ENCODE results near the gene DHDDS. TPM values are rescaled to one million over a fixed set of nuclear protein-coding genes. Genes with fewer than 3 reads are reported as not detected.

DHDDS gene
- total and polyA plus RNA-seq, 5 donors from 2014 or later: 24.1 to 40.3 (median 25.8) TPM

- no peaks in the 10 kb centered on the region for H3K4me1 ChIP-seq (ENCODE audit: control insufficient read depth, insufficient read depth, low read length, poor library complexity, severe bottlenecking)
- H3K27me3 ChIP-seq (ENCODE audit: control insufficient read depth, insufficient read depth, low read length): no peaks in the 10 kb centered on the region
- Mint-ChIP-seq H3K4me1 (peaks cover 0 to 4% (median under 1%) of the 10 kb centered on the region in 4 donors), H3K27me3 (no peaks in the 10 kb centered on the region), H3K9me3 (no peaks in the 10 kb centered on the region), H3K27ac (no peak overlapping the region), H3K4me3 (no peak overlapping the region), H3K36me3 (peaks cover 31% of the 10 kb centered on the region)
- peaks cover 43% of the 10 kb centered on the region for H3K36me3 ChIP-seq (ENCODE audit: control insufficient read depth, insufficient read depth, low read length)
- DNase-seq (no peak), ATAC-seq (ENCODE audit: low read depth in 2 of 2) (no peak)
- H3K27ac ChIP-seq (ENCODE audit: insufficient read depth, low read length, poor library complexity, severe bottlenecking): no peak overlapping the region
- H3K4me3 ChIP-seq (ENCODE audit: low read depth, low read length): no peak overlapping the region
- no peaks in the 10 kb centered on the region for H3K9me3 ChIP-seq (ENCODE audit: control insufficient read depth in 2 of 2, low read length in 2 of 2)
These were observed 20.5 kb downstream of the DHDDS start for GRCh38 chr1:26452459-26453183.

- H3K27me3 Mint-ChIP-seq: no peaks in the 10 kb centered on the region
- H3K4me3 Mint-ChIP-seq: no peak overlapping the region
- Histone ChIP-seq H3K27me3 (ENCODE audit: control insufficient read depth, insufficient read depth, low read length) (no peaks in the 10 kb centered on the region), H3K9me3 (ENCODE audit: control insufficient read depth in 2 of 2, low read length in 2 of 2) (no peaks in the 10 kb centered on the region), H3K27ac (ENCODE audit: insufficient read depth, low read length, poor library complexity, severe bottlenecking) (no peak overlapping the region), H3K36me3 (ENCODE audit: control insufficient read depth, insufficient read depth, low read length) (peaks cover 48% of the 10 kb centered on the region), H3K4me1 (ENCODE audit: control insufficient read depth, insufficient read depth, low read length, poor library complexity, severe bottlenecking) (no peaks in the 10 kb centered on the region), H3K4me3 (ENCODE audit: low read depth, low read length) (no peak overlapping the region)
- DNase-seq (no peak), ATAC-seq (ENCODE audit: low read depth in 2 of 2) (no peak)
- peaks cover 40% of the 10 kb centered on the region for H3K36me3 Mint-ChIP-seq
- peaks cover 0 to 1% (median 0%) of the 10 kb centered on the region in 7 donors for H3K9me3 Mint-ChIP-seq
- H3K4me1 Mint-ChIP-seq: peaks cover 0 to 8% (median 0%) of the 10 kb centered on the region in 4 donors
- H3K27ac Mint-ChIP-seq: no peak overlapping the region
These were observed 27.0 kb downstream of the DHDDS start for GRCh38 chr1:26459148-26459547.

DNA sequence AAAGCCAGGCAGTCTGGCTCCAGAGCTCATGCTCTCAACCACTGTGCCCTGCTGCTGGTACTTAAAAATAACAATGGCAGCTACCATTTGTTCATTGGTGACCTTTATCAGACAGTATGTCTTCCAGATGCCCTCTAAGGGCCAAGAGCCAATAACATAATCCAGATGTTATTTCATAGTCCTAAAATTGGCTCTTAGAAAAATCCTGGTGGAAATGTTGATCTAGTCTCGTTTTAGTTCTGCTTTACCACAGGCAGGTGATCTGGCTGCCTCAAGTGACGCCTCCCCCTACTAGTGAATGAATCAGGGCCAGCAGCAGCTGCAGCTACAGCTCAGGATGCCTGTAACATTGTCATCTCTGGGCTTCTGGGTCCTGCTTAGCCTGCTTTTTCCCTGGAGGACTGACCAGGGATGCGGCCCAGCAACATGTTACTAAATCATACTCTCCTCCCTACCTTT lies 27.5 kb downstream of the DHDDS start:
- peaks cover 39% of the 10 kb centered on the region for H3K36me3 Mint-ChIP-seq
- ATAC-seq (ENCODE audit: low read depth in 2 of 2) (no peak), DNase-seq (no peak)
- peaks cover 51% of the 10 kb centered on the region for H3K36me3 ChIP-seq (ENCODE audit: control insufficient read depth, insufficient read depth, low read length)
- H3K27me3 Mint-ChIP-seq: no peaks in the 10 kb centered on the region
- no peaks in the 10 kb centered on the region for H3K9me3 ChIP-seq (ENCODE audit: control insufficient read depth in 2 of 2, low read length in 2 of 2)
- no peak overlapping the region for H3K4me3 Mint-ChIP-seq
- H3K4me3 ChIP-seq (ENCODE audit: low read depth, low read length): no peak overlapping the region
- H3K4me1 ChIP-seq (ENCODE audit: control insufficient read depth, insufficient read depth, low read length, poor library complexity, severe bottlenecking): no peaks in the 10 kb centered on the region
- H3K27ac ChIP-seq (ENCODE audit: insufficient read depth, low read length, poor library complexity, severe bottlenecking): no peak overlapping the region
- peaks cover 0 to 8% (median 0%) of the 10 kb centered on the region in 4 donors for H3K4me1 Mint-ChIP-seq
- no peak overlapping the region for H3K27ac Mint-ChIP-seq
- no peaks in the 10 kb centered on the region for H3K27me3 ChIP-seq (ENCODE audit: control insufficient read depth, insufficient read depth, low read length)
- peaks cover 0 to 1% (median 0%) of the 10 kb centered on the region in 7 donors for H3K9me3 Mint-ChIP-seq

- H3K27me3 ChIP-seq (ENCODE audit: control insufficient read depth, insufficient read depth, low read length): no peaks in the 10 kb centered on the region
- H3K4me3 ChIP-seq (ENCODE audit: low read depth, low read length): no peak overlapping the region
- peak overlapping the region in 1 of 4 donors; percentile 40 for H3K4me3 Mint-ChIP-seq
- ATAC-seq (ENCODE audit: low read depth in 2 of 2): no peak
- peaks cover 27% of the 10 kb centered on the region for H3K4me1 ChIP-seq (ENCODE audit: control insufficient read depth, insufficient read depth, low read length, poor library complexity, severe bottlenecking)
- H3K36me3 Mint-ChIP-seq: peaks cover 22% of the 10 kb centered on the region
- H3K36me3 ChIP-seq (ENCODE audit: control insufficient read depth, insufficient read depth, low read length): peaks cover 52% of the 10 kb centered on the region
- H3K9me3 Mint-ChIP-seq: no peaks in the 10 kb centered on the region
- no peaks in the 10 kb centered on the region for H3K9me3 ChIP-seq (ENCODE audit: control insufficient read depth in 2 of 2, low read length in 2 of 2)
- DNase-seq: no peak
- peak overlapping the region in 1 of 3 donors; percentile 82 for H3K27ac Mint-ChIP-seq
- H3K27me3 Mint-ChIP-seq: no peaks in the 10 kb centered on the region
- H3K4me1 Mint-ChIP-seq: peaks cover 5 to 31% (median 22%) of the 10 kb centered on the region in 4 donors
- no peak overlapping the region for H3K27ac ChIP-seq (ENCODE audit: insufficient read depth, low read length, poor library complexity, severe bottlenecking)
These were observed 36.8 kb downstream of the DHDDS start for GRCh38 chr1:26468911-26469310.

DNA sequence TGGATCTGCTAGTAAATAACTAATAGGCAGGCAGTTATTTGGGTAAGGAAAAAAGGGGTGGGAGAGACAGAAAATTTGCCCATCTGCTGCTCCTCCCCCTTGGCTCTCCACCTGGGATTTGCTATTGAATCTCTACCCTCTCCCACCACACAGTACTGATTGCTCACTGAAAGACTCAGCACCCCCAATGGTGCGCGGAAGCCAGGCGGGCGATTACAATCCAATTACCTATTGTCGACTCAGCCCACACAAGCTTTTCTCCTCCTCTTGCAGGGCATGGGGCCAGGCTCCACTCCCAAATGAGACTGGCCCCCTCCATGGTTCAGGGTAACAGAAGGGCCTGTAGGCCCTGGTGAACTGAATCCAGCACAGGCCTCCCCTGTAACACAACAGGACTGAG lies 37.4 kb downstream of the DHDDS start:
- no peak for DNase-seq
- no peak for ATAC-seq (ENCODE audit: low read depth in 2 of 2)
- H3K4me1 Mint-ChIP-seq: peaks cover 11 to 37% (median 27%) of the 10 kb centered on the region in 4 donors
- H3K27ac Mint-ChIP-seq: no peak overlapping the region
- no peak overlapping the region for H3K27ac ChIP-seq (ENCODE audit: insufficient read depth, low read length, poor library complexity, severe bottlenecking)
- H3K4me3 ChIP-seq (ENCODE audit: low read depth, low read length): no peak overlapping the region
- no peaks in the 10 kb centered on the region for H3K27me3 Mint-ChIP-seq
- peak overlapping the region in 1 of 4 donors; percentile 79 for H3K4me3 Mint-ChIP-seq
- peaks cover 33% of the 10 kb centered on the region for H3K4me1 ChIP-seq (ENCODE audit: control insufficient read depth, insufficient read depth, low read length, poor library complexity, severe bottlenecking)
- peaks cover 55% of the 10 kb centered on the region for H3K36me3 ChIP-seq (ENCODE audit: control insufficient read depth, insufficient read depth, low read length)
- no peaks in the 10 kb centered on the region for H3K9me3 Mint-ChIP-seq
- no peaks in the 10 kb centered on the region for H3K27me3 ChIP-seq (ENCODE audit: control insufficient read depth, insufficient read depth, low read length)
- H3K9me3 ChIP-seq (ENCODE audit: control insufficient read depth in 2 of 2, low read length in 2 of 2): no peaks in the 10 kb centered on the region
- H3K36me3 Mint-ChIP-seq: peaks cover 28% of the 10 kb centered on the region

DNA sequence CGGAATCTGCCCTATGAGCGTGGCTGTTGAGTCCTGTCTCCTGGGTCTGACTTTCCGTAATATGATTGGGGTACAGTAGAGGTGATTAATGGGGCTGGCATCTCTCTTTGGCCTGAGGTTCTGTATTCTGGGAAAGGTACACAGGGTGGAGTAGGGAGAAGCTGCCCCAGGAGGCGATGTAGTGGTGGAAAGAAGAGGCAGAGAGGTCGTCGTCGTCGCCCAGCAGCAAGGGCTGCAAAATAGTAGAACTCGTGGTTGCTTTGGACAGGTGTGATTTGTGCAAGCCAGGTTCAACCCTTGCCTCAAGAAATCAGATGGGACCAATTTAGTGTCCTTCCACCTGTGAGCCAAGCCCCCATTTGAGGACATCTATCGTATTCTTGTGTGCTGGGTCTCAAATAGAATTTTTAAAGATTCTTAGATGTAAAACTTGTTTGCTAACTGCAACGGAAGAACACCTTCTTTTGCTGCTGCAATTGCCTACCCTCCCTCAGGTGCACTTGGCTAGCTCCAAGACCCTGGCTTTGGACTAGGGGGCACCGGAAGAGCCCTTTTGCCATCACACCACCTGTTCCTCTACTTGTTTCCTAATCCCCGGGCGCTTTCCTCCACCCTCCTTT lies 38.9 kb downstream of the DHDDS start:
- Histone ChIP-seq H3K27me3 (ENCODE audit: control insufficient read depth, insufficient read depth, low read length) (no peaks in the 10 kb centered on the region), H3K9me3 (ENCODE audit: control insufficient read depth in 2 of 2, low read length in 2 of 2) (no peaks in the 10 kb centered on the region), H3K4me1 (ENCODE audit: control insufficient read depth, insufficient read depth, low read length, poor library complexity, severe bottlenecking) (peaks cover 37% of the 10 kb centered on the region), H3K27ac (ENCODE audit: insufficient read depth, low read length, poor library complexity, severe bottlenecking) (peak overlapping the region; percentile 43), H3K4me3 (ENCODE audit: low read depth, low read length) (peak overlapping the region; percentile 57), H3K36me3 (ENCODE audit: control insufficient read depth, insufficient read depth, low read length) (peaks cover 48% of the 10 kb centered on the region)
- Mint-ChIP-seq H3K27ac (peak overlapping the region in 2 of 3 donors; percentile 81 to 84), H3K36me3 (peaks cover 28% of the 10 kb centered on the region), H3K4me3 (peak overlapping the region; percentile 93 to 100 (median 98)), H3K4me1 (peaks cover 18 to 45% (median 33%) of the 10 kb centered on the region in 4 donors), H3K27me3 (no peaks in the 10 kb centered on the region), H3K9me3 (no peaks in the 10 kb centered on the region)
- ATAC-seq (ENCODE audit: low read depth in 2 of 2): no peak
- peak in 1 of 3 donors; percentile 31 for DNase-seq

DNA sequence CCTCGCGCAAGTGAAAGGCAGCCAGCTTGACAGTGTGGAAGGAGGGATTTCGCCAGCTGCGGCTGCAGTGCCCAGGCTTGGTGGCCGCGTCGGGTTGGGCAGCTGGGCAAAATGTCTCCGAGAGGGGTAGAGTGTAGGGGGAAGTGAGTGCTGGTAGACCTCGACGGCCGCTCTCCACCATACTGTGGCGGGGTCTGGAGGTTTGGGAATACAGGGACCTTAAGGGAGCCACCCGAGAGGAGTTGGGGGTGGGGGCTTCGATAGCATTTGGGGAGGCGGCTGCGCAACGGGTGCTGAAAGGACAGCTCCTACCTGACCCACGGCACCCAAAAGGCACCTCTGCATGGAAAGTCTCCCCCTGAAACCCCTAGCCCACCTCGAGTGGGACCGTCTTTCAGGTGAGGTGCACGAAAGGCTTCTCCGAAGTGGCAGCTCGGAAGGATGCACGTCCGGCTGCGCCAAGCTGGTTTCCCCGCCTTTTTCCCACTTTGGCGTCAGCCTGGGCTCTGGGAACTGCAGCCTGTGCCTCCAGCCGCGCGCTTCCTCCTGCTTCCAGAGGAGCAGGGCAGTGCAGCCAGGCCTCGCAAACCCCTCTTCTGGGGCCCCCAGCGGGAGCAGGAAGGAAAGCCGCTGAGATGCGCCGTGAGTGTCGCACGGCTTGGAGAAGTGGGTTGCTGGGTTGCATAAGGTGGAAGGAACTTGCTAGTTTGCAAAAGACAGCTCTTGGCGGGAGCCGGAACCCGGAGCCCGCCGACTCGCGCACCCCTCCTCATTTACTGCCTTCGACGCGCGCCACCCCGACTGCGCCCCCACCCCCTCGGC lies 39.6 kb downstream of the DHDDS start:
- H3K4me3 Mint-ChIP-seq: peak overlapping the region; percentile 93 to 100 (median 98)
- H3K4me1 ChIP-seq (ENCODE audit: control insufficient read depth, insufficient read depth, low read length, poor library complexity, severe bottlenecking): peaks cover 37% of the 10 kb centered on the region
- H3K4me1 Mint-ChIP-seq: peaks cover 24 to 52% (median 39%) of the 10 kb centered on the region in 4 donors
- H3K4me3 ChIP-seq (ENCODE audit: low read depth, low read length): peak overlapping the region; percentile 57
- DNase-seq (peak in 2 of 3 donors; percentile 24 to 50), ATAC-seq (ENCODE audit: low read depth in 2 of 2) (peak; percentile 20 to 22)
- peak overlapping the region; percentile 96 to 98 (median 97) for H3K27ac Mint-ChIP-seq
- peaks cover 48% of the 10 kb centered on the region for H3K36me3 ChIP-seq (ENCODE audit: control insufficient read depth, insufficient read depth, low read length)
- H3K27ac ChIP-seq (ENCODE audit: insufficient read depth, low read length, poor library complexity, severe bottlenecking): peak overlapping the region; percentile 99
- H3K9me3 ChIP-seq (ENCODE audit: control insufficient read depth in 2 of 2, low read length in 2 of 2): no peaks in the 10 kb centered on the region
- H3K27me3 ChIP-seq (ENCODE audit: control insufficient read depth, insufficient read depth, low read length): no peaks in the 10 kb centered on the region
- H3K9me3 Mint-ChIP-seq: no peaks in the 10 kb centered on the region
- peaks cover 30% of the 10 kb centered on the region for H3K36me3 Mint-ChIP-seq
- no peaks in the 10 kb centered on the region for H3K27me3 Mint-ChIP-seq
